DND-41 (cell line): Measurements from ENCODE around the gene ATXN1.

Source experiments
- CTCF ChIP-seq: IDR thresholded peaks from 2 replicates; pipeline ENCODE4 v1.5.1; 2012; ENCODE audit warnings: borderline replicate concordance, low read length, moderate library complexity, mild to moderate bottlenecking; ENCODE audit not compliant: poor library complexity, severe bottlenecking; ENCODE audit errors: extremely low read depth
- EZH2 ChIP-seq: IDR thresholded peaks from 3 replicates; pipeline ENCODE4 v1.6.1; 2012; ENCODE audit warnings: borderline replicate concordance, low read depth, mild to moderate bottlenecking, moderate library complexity, low read length, inconsistent platforms; ENCODE audit not compliant: severe bottlenecking

DNA sequence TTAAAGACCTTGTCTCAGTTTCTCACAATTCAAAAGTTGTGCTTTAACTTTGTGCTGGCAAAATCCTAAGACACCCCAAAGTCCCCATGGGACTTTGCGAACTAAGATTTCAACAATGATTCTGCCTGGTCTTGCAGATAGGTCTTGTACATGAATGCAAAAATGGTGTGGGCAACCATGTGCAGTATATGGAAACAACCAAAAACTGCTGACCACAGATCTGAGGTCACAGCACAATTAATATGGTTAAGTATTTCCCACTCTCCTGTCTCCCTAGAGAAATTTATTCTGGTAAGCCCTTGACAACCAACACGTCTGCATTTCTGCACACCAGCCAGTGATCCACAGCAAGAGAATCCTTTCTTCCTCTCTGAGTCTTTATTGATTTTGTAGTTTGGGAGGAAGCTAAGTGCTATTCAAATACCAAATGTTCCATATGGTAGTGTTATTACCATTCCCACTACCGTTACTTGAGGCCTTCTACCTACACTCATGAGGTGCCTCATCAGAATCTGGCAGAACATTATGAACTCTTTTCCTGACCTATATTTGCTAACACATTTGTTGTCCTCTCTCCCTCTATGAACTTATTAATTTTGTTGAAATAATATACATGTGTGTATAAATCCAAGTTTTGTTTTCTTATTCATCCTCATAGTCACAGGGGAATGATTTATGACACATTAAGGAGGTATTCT, 178.7 kb downstream of the ATXN1 start:
- TF ChIP-seq CTCF: no peak
- TF ChIP-seq EZH2: no peak
